Vagina (tissue), 2 donors: ENCODE measurements around the gene REN.

Experiments used
- POLR2A ChIP-seq, 2 donors: fragments of 450-650 bp; IDR thresholded peaks; one replicate each; pipeline ENCODE4 v1.6.1; 2017; ENCODE audit warnings: antibody characterized with exemption in 2 of 2, mild to moderate bottlenecking in 2 of 2, moderate library complexity in 2 of 2
- POLR2AphosphoS5 ChIP-seq, 2 donors: sonication (generic); formaldehyde crosslinking; IDR thresholded peaks; one replicate each; pipeline ENCODE4 v1.9.0; 2017; ENCODE audit warnings: antibody characterized with exemption in 2 of 2, mild to moderate bottlenecking in 2 of 2, low read depth in 1 of 2; ENCODE audit not compliant: insufficient read depth in 1 of 2
- TF ChIP-seq, protein P1 (sequence below), 3 experiments: fragments of 450-650 bp in 2 of 3; fragments of 200-600 bp in 1 of 3; sonication (generic) in 1 of 3; IDR thresholded peaks; one replicate each; pipeline ENCODE4 v1.5.1; 2017 to 2019; ENCODE audit warnings: antibody characterized with exemption in 3 of 3, mild to moderate bottlenecking in 2 of 3, moderate library complexity in 2 of 3

DNA sequence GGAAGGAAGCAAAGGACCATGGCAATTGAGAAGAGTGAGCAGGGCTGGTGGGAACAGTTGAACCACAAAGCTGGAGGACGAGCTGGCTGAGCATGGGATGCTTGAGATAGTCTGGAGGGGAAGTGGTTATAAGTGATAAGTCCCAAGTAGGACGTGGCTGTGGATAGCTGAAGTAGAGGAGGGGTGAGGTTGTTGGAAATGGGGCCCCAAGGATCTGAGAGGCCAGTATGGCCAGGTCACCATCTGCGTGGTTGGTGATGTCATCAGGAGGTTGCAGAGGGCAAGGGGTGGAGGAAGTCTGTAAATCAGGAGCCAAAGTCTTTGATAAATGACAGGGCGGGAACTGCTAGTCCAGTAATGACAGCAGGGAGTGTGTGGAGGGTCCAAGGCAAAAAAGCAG, 11.0 kb upstream of the REN start:
- TF ChIP-seq, protein P1, sequence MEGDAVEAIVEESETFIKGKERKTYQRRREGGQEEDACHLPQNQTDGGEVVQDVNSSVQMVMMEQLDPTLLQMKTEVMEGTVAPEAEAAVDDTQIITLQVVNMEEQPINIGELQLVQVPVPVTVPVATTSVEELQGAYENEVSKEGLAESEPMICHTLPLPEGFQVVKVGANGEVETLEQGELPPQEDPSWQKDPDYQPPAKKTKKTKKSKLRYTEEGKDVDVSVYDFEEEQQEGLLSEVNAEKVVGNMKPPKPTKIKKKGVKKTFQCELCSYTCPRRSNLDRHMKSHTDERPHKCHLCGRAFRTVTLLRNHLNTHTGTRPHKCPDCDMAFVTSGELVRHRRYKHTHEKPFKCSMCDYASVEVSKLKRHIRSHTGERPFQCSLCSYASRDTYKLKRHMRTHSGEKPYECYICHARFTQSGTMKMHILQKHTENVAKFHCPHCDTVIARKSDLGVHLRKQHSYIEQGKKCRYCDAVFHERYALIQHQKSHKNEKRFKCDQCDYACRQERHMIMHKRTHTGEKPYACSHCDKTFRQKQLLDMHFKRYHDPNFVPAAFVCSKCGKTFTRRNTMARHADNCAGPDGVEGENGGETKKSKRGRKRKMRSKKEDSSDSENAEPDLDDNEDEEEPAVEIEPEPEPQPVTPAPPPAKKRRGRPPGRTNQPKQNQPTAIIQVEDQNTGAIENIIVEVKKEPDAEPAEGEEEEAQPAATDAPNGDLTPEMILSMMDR (IDR thresholded peaks at IDR 0.05) = no peak
- TF ChIP-seq POLR2A (IDR thresholded peaks at IDR 0.05) (no peak), POLR2AphosphoS5 (IDR thresholded peaks at IDR 0.05; ENCODE audit: insufficient read depth in 1 of 2, low read depth in 1 of 2) (no peak)
